Endothelial cell of umbilical vein (primary cell): ENCODE results near the gene METTL9. TPM values are rescaled to one million over a fixed set of nuclear protein-coding genes. Genes with fewer than 3 reads are reported as not detected.
A peak's percentile ranks its signal among the peaks of the same experiment; 100 is the strongest.
"Not testable (repeated sequence)": the region's sequence is repeated elsewhere in the genome, so short reads cannot be mapped to it uniquely, and the experiment has no call there.

Source experiments
- Bru-seq: library from RNA; stranded (reverse); fragments of 400-500 nt; gene quantifications from one replicate; lab custom pipeline; 2021; lab: Mats Ljungman, UMichigan
- BruChase-seq, 2 experiments: library from RNA; stranded (reverse); fragments of 400-500 nt; gene quantifications; one replicate each; lab custom pipeline; 2021; lab: Mats Ljungman, UMichigan
- BruUV-seq: library from RNA; stranded (reverse); fragments of 400-500 nt; replicated peaks from 2 replicates; lab custom pipeline; 2021; lab: Mats Ljungman, UMichigan
- CTCF ChIA-PET: fragments of 300-600, 350-600 bp; sonication (Branson Sonifier 250); formaldehyde crosslinking; loops from one replicate; lab custom pipeline; 2021; ENCODE audit warnings: antibody characterized with exemption, inconsistent platforms; lab: Charles Lee
- POLR2A ChIA-PET: fragments of 300-600, 350-600 bp; sonication (Branson Sonifier 250); formaldehyde crosslinking; loops from one replicate; lab custom pipeline; 2021; ENCODE audit warnings: antibody characterized with exemption, inconsistent platforms; lab: Charles Lee
- DNase-seq: peaks from one replicate; pipeline ENCODE4 v3.0.0-alpha.2; 2011; ENCODE audit warnings: low read depth, low spot score
- FAIRE-seq: peaks from 2 replicates; lab custom pipeline; 2011; peaks lifted over from hg19 to GRCh38; lab: Jason Lieb, UNC
- H2AFZ ChIP-seq: 2 replicates; pipeline ENCODE4 v1.6.0; 2012; ENCODE audit warnings: low read depth, low read length, control low read depth, inconsistent platforms
- H3K27ac ChIP-seq: 2 replicates; pipeline ENCODE4 v1.5.1; 2011; ENCODE audit warnings: low read depth, mild to moderate bottlenecking, control low read depth, low read length, moderate library complexity; ENCODE audit not compliant: insufficient read depth
- H3K27me3 ChIP-seq, 2 experiments: 2 replicates each; pipeline versions ENCODE4 v1.6.0 to v1.6.1; 2011; ENCODE audit warnings: low read length in 2 of 2, mixed read lengths in 1 of 2; ENCODE audit not compliant: control insufficient read depth in 2 of 2, insufficient read depth in 2 of 2
- H3K36me3 ChIP-seq, 2 experiments: 2 replicates in 1 of 2; 3 replicates in 1 of 2; pipeline ENCODE4 v1.5.1; 2011; ENCODE audit warnings: low read length in 2 of 2, mild to moderate bottlenecking in 1 of 2, moderate library complexity in 1 of 2; ENCODE audit not compliant: control insufficient read depth in 2 of 2, insufficient read depth in 2 of 2; ENCODE audit errors: extremely low read depth in 1 of 2
- H3K4me1 ChIP-seq: 3 replicates; pipeline ENCODE4 v1.5.1; 2011; ENCODE audit warnings: mild to moderate bottlenecking, low read length; ENCODE audit not compliant: control insufficient read depth, insufficient read depth; ENCODE audit errors: extremely low read depth
- H3K4me2 ChIP-seq: 2 replicates; pipeline ENCODE4 v1.6.1; 2011; ENCODE audit warnings: low read length, control low read depth, mixed read lengths; ENCODE audit not compliant: insufficient read depth
- H3K4me3 ChIP-seq, 3 experiments: fragments of 200-600 bp in 1 of 3; sonication (generic), shearing (Covaris generic) in 1 of 3; replicated peaks in 1 of 3; 2 replicates each; pipeline ENCODE4 v1.5.1; 2011 to 2016; ENCODE audit warnings: control low read depth in 3 of 3, low read length in 3 of 3, mild to moderate bottlenecking in 2 of 3, inconsistent platforms in 1 of 3, low read depth in 1 of 3, moderate library complexity in 1 of 3; ENCODE audit not compliant: insufficient read depth in 1 of 3
- H3K79me2 ChIP-seq: 2 replicates; pipeline ENCODE4 v1.6.0; 2012; ENCODE audit warnings: low read length, inconsistent platforms; ENCODE audit not compliant: control insufficient read depth, insufficient read depth
- H3K9ac ChIP-seq: replicated peaks from 2 replicates; pipeline ENCODE3; 2011; ENCODE audit warnings: low read length, control low read depth; ENCODE audit not compliant: insufficient read depth; ENCODE audit errors: extremely low read depth
- H3K9me1 ChIP-seq: replicated peaks from 3 replicates; pipeline ENCODE4 v1.6.0; 2011; ENCODE audit warnings: mild to moderate bottlenecking, low read length; ENCODE audit not compliant: control insufficient read depth, insufficient read depth; ENCODE audit errors: extremely low read depth
- H3K9me3 ChIP-seq: replicated peaks from 2 replicates; pipeline ENCODE4 v1.5.1; 2012; ENCODE audit warnings: low read length, inconsistent platforms; ENCODE audit not compliant: control insufficient read depth, insufficient read depth
- H4K20me1 ChIP-seq: replicated peaks from 2 replicates; pipeline ENCODE3; 2011; ENCODE audit warnings: mild to moderate bottlenecking, low read length; ENCODE audit not compliant: control insufficient read depth, insufficient read depth; ENCODE audit errors: extremely low read depth
- EZH2 ChIP-seq: IDR thresholded peaks from 2 replicates; pipeline ENCODE4 v1.6.1; 2012; ENCODE audit warnings: borderline replicate concordance, low read depth, mild to moderate bottlenecking, moderate library complexity, low read length, inconsistent platforms; ENCODE audit not compliant: severe bottlenecking
- FOS ChIP-seq: IDR thresholded peaks from 2 replicates; pipeline ENCODE4 v1.6.1; 2011; ENCODE audit warnings: mild to moderate bottlenecking, low read length, moderate library complexity, borderline replicate concordance; ENCODE audit not compliant: insufficient read depth
- MYC ChIP-seq: IDR thresholded peaks from one replicate; pipeline ENCODE4 v1.6.1; 2011; ENCODE audit warnings: mild to moderate bottlenecking, low read depth, low read length
- POLR2A ChIP-seq: IDR thresholded peaks from 2 replicates; pipeline ENCODE4 v1.6.1; 2012; ENCODE audit warnings: low read depth, mild to moderate bottlenecking, control low read depth, low read length
- POLR2AphosphoS5 ChIP-seq: IDR thresholded peaks from 2 replicates; pipeline ENCODE4 v1.6.1; 2012; ENCODE audit warnings: low read depth, mild to moderate bottlenecking, control low read depth, low read length, moderate library complexity; ENCODE audit not compliant: insufficient read depth
- dilution Hi-C: fragments of 300-500 bp; cut with MboI; formaldehyde crosslinking; loops from one replicate; pipeline ENCODE4 v1.15.0; 2019; ENCODE audit warnings: low sequenced_read_pairs; ENCODE audit not compliant: extremely low pct_ligation_motif_present
- intact Hi-C: fragments of 100-400 bp; cut with micrococcal nuclease; formaldehyde crosslinking; loops from one replicate; pipeline ENCODE4 v1.10.0; 2022
- long read RNA-seq: library from polyadenylated mRNA; stranded (forward); transcript quantifications from one replicate; pipeline ENCODE4 v2.0.0, GENCODE V29; 2021
- polyA minus RNA-seq, 3 experiments: library from RNA; depleted of rRNA, polyadenylated mRNA; stranded (reverse); fragments of >200 nt; gene quantifications; 1 replicate in 1 of 3; 2 replicates in 2 of 3; pipeline ENCODE4 v1.2.3, GENCODE V29; 2011
- polyA plus RNA-seq, 4 experiments: library from polyadenylated mRNA; depleted of rRNA in 3 of 4; stranded (reverse) in 3 of 4; unstranded in 1 of 4; fragments of >200 nt; gene quantifications; 2 replicates each; pipeline versions ENCODE4 v1.2.1 to v1.2.3, GENCODE V29; 2011 to 2012; ENCODE audit warnings: missing spikeins in 1 of 4
- total RNA-seq: library from RNA; stranded (reverse); gene quantifications from 2 replicates; pipeline ENCODE4 v1.2.3, GENCODE V29; 2021

The METTL9 gene
- total RNA-seq (116 and 121 TPM in 2 replicates), polyA plus RNA-seq (44.0 and 53.8 TPM in 2 replicates), polyA minus RNA-seq (38.5 and 44.6 TPM in 2 replicates), Bru-seq, nascent RNA (percentile 84 among the genes with signal in this experiment), BruChase-seq, experiment 1, labeled RNA remaining after a 6-hour chase (percentile 87 among the genes with signal in this experiment), BruChase-seq, experiment 2, labeled RNA remaining after a 2-hour chase (percentile 76 among the genes with signal in this experiment)
- polyA plus RNA-seq (2011; cell fraction: cytosol; rRNA removed) = 70.4 and 82.4 TPM in 2 replicates
- polyA plus RNA-seq (2011; cell fraction: nucleus; rRNA removed) = 27.5 and 35.8 TPM in 2 replicates
- polyA plus RNA-seq (2012) = 130 and 154 TPM in 2 replicates
- polyA minus RNA-seq (2011; cell fraction: cytosol; rRNA and poly(A)+ RNA removed) = 29.7 TPM
- polyA minus RNA-seq (2011; cell fraction: nucleus; rRNA and poly(A)+ RNA removed) = 28.8 and 38.9 TPM in 2 replicates
- long read RNA-seq, full-length matches to known transcripts = 282 of 314 reads
- long read RNA-seq, partial matches to known transcripts = 7 of 314 reads
- long read RNA-seq, other reads (novel, unspliced or antisense) = 25 of 314 reads

DNA sequence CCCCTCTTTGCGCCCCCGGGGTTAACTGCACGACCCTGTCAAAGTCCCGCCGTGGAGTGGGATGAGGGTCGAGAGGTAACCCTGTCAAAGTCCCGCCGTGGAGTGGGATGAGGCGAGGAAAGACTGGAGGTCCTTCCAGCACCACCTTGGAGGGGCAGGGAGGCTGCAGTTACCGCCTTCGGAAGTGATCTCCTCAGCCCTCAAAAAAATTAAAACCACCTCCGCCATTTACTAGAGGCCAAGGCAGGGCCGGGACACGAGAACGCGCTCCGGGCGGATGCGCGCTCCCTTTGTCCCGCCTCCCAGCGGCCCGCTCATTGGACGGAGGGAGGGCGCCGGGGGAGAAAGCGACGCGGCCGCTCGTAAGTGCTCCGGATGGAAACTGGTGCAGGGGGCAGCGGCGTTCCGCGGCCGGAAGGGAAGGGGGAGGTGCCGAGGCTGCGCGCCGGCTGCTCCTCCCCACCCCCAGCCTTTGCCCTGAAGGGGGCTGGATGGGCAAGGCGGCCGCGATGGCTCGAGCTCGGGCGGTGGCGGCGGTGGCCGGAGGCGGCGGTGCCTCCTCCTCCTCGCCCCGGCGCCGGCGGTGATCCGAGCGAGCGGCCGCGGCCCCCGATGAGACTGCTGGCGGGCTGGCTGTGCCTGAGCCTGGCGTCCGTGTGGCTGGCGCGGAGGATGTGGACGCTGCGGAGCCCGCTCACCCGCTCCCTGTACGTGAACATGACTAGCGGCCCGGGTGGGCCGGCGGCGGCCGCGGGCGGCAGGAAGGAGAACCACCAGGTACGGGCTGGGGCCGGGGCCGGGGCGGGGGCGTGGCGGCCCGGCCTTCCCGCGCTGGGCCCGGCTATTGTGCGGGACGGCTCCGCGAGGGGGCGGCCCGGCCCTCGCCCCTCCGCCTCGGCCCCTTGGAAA lies at the start of gene METTL9:
METTL9 (plus strand) TSS at position 456 of the 909 bp plus-strand sequence; CDS start at position 613, 157 bp downstream.
- ChIA-PET POLR2A (no interaction called here), CTCF (interaction anchor here (1.1 kb wide), 1 partner anchor 11 kb away, joined by 3 read pairs; no protein-coding TSS in a partner anchor)
- Histone ChIP-seq H2AFZ (peak within 1 kb of the TSS; percentile 94), H3K9me3 (no peaks in the 10 kb centered on the region), H3K4me2 (peak within 1 kb of the TSS; percentile 82), H3K9me1 (no peaks in the 10 kb centered on the region), H3K4me1 (peaks cover 21% of the 10 kb centered on the region), H4K20me1 (no peaks in the 10 kb centered on the region), H3K9ac (peak within 1 kb of the TSS; percentile 88), H3K4me3 (peak within 1 kb of the TSS; percentile 60 to 90 (median 77)), H3K27ac (peak within 1 kb of the TSS; percentile 61), H3K79me2 (peaks cover 43% of the 10 kb centered on the region), H3K36me3 (no peaks in the 10 kb centered on the region), H3K27me3 (peaks cover 0 to 2% of the 10 kb centered on the region in 2 experiments)
- BruUV-seq = no TSS peak
- intact Hi-C loops = loop anchor here (1.0 to 5.0 kb wide), 2 partner anchors 27 to 43 kb away; no protein-coding TSS in a partner anchor
- TF ChIP-seq POLR2AphosphoS5 = peak; percentile 95
- no peak for TF ChIP-seq FOS
- TF ChIP-seq POLR2A = peak; percentile 90
- peak; percentile 43 for TF ChIP-seq MYC
- TF ChIP-seq EZH2 = no peak
- DNase-seq (peak; percentile 96), FAIRE-seq (peak; percentile 72)
- dilution Hi-C loops = no loop called here

DNA sequence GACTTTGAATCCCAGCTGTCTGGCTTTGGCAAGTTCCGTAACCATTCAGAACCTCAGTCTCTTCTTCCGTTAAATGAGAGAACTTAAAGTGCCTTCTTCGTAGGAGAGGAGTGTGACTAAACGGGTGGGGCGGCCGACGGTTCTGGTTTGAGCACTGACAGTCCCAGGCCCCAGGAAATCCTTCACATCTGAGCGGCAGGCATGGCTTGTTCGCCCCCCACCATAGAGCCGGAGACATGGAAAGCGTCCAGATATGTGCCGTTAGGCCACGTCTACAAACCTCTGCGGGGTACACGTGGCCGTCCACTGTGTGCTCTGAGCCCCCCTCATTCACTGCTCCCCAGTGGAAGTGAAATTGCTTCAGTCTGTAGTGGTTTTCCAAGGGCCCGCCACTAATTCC lies 49.4 kb upstream of the METTL9 start:
- BruUV-seq, H3K27me3 ChIP-seq, H3K36me3 ChIP-seq, dilution Hi-C loops, H3K4me2 ChIP-seq, H2AFZ ChIP-seq, H3K9me1 ChIP-seq, CTCF ChIA-PET, H3K9me3 ChIP-seq, POLR2A ChIA-PET, DNase-seq, H4K20me1 ChIP-seq, H3K79me2 ChIP-seq, FAIRE-seq, H3K4me1 ChIP-seq, H3K9ac ChIP-seq, H3K4me3 ChIP-seq, H3K27ac ChIP-seq: not testable (repeated sequence)
- intact Hi-C loops = loop anchor here (1.0 to 5.0 kb wide), 3 partner anchors 19 to 268 kb away; no protein-coding TSS in a partner anchor

DNA sequence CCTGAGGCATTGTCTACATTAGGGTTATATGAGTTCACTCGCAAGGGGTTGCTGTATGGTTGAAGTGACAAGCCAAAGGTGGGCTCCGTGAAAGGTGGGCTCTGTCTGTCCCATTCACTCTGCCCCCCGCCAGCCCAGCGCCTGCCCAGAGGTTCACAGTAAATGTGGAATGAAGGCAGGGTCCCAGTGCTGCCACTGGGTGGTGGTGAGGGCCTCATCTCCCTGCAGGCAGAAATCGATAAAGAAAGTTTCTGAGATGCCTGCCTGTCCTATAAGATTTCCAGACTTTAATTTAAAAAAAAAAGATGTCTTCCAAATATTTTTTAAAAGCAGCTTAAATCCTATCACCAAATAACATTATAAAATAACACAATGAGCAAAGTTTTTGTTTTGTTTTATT lies 48.9 kb upstream of the METTL9 start:
- DNase-seq = not testable (repeated sequence)

More for the DNA sequence above, 48.9 kb upstream of the METTL9 start:
- BruUV-seq, H3K36me3 ChIP-seq, H3K4me2 ChIP-seq, H3K4me1 ChIP-seq, H3K9ac ChIP-seq, H4K20me1 ChIP-seq, CTCF ChIA-PET, POLR2A ChIA-PET, H3K79me2 ChIP-seq, H3K27ac ChIP-seq, H3K27me3 ChIP-seq, H2AFZ ChIP-seq, H3K9me1 ChIP-seq, H3K4me3 ChIP-seq, FAIRE-seq, dilution Hi-C loops, H3K9me3 ChIP-seq: not testable (repeated sequence)
- intact Hi-C loops = loop anchor here (1.0 to 5.0 kb wide), 3 partner anchors 19 to 268 kb away; no protein-coding TSS in a partner anchor
